ENCODE data around the gene TBX19.

Gene TBX19

DNA sequence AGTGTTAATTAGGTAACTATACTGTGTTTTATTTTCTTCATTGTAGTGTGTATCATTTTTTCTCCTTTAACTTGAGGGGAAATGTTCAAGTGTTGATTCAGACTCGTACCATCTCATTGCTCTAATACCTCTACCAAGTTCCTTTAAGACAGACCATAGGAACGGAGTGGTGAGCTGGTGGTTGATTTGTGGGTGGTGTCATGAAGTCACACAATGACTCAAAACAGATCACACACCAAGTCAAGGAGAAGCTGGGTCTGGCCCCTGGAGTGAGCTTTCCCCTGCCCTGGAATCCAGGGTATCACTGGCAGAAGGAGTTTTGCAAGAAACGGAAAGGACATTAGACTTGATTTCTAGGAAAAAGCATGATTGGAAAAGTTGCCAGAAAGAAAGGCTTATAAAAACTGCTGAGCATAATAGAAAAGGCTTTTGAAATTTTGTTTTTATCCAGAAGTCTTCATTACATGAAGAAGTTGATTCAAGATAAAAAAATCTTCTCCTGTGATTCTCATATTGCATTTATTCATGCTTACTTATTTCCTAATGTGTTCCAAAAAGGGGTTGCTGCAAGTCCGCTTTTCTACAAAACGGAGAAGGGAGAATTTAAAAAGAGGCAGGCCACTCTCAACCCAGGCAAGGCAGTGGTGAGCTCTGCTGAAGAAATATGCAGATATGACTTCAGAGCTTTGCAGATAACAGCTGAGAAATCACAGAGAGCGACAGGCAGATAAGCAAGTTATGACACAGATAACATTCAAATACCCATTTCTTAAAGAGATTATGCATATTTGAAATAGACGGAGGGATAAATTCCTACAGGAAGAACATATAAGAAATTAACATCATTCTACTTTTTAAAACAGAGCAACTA is 79.7 kb downstream of the TBX19 start:
- Histone ChIP-seq H3K27ac (ENCODE audit: low read length) (no peak overlapping the region), H3K4me1 (ENCODE audit: control insufficient read depth, insufficient read depth, low read length) (no peaks in the 10 kb centered on the region), H3K9me3 (ENCODE audit: control insufficient read depth in 2 of 2, low read length in 2 of 2) (no peaks in the 10 kb centered on the region), H3K36me3 (ENCODE audit: control insufficient read depth in 2 of 2, insufficient read depth in 2 of 2, low read length in 2 of 2) (no peaks in the 10 kb centered on the region), H3K4me3 (ENCODE audit: low read length in 2 of 2) (no peak overlapping the region), H3K9ac (ENCODE audit: low read length in 2 of 2) (no peak overlapping the region), H3K27me3 (ENCODE audit: control insufficient read depth in 1 of 2, insufficient read depth in 2 of 2, low read length in 2 of 2) (no peaks in the 10 kb centered on the region)

DNA sequence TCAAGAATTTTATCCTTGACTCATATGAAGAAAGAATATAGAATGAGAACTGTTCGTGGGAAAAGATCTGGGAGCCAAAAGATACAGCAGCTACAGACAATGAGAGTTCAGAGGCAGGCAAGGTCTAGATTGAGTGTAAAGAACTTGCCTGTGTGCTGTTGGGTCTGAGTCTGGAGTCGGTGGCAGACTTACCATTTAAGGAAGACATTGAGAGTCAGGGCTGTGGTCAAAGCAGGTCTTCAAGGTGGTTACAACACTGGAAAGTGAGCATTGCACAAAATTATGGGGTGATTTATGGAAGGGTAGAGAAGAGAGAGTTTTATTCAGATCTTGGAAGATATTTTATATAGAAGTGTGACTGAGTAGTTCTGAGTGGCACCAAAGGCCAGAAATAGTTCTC is 80.6 kb downstream of the TBX19 start:
- Histone ChIP-seq H3K4me3 (ENCODE audit: low read length in 2 of 2) (no peak overlapping the region), H3K9ac (ENCODE audit: low read length in 2 of 2) (no peak overlapping the region), H3K36me3 (ENCODE audit: control insufficient read depth in 2 of 2, insufficient read depth in 2 of 2, low read length in 2 of 2) (no peaks in the 10 kb centered on the region), H3K4me1 (ENCODE audit: control insufficient read depth, insufficient read depth, low read length) (no peaks in the 10 kb centered on the region), H3K27ac (ENCODE audit: low read length) (no peak overlapping the region), H3K9me3 (ENCODE audit: control insufficient read depth in 2 of 2, low read length in 2 of 2) (no peaks in the 10 kb centered on the region), H3K27me3 (ENCODE audit: control insufficient read depth in 1 of 2, insufficient read depth in 2 of 2, low read length in 2 of 2) (no peaks in the 10 kb centered on the region)

DNA sequence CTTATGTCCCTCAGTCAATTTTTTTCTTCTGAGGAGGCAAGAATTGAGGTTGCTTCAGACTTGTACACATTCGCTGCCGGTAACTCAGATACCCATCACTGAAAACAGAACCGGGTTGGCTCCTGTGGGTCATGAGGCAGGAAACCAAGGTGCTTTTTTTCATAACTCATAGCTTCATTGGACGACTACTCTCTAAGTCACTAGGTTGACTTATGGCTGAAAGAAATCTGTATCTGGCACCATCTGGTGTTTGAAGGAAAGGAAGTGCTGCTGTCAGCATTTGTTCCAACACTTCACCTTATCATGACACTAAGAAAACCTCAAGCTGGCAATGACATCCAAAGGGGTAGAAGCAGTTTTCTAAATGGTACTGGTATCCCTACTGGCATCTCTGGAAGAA is 82.3 kb downstream of the TBX19 start:
- H3K27me3 ChIP-seq (ENCODE audit: control insufficient read depth in 1 of 2, insufficient read depth in 2 of 2, low read length in 2 of 2) = no peaks in the 10 kb centered on the region
- no peak overlapping the region for H3K27ac ChIP-seq (ENCODE audit: low read length)
- H3K9me3 ChIP-seq (ENCODE audit: control insufficient read depth in 2 of 2, low read length in 2 of 2) = no peaks in the 10 kb centered on the region
- H3K4me1 ChIP-seq (ENCODE audit: control insufficient read depth, insufficient read depth, low read length) = no peaks in the 10 kb centered on the region
- H3K4me3 ChIP-seq (ENCODE audit: low read length in 2 of 2) = no peak overlapping the region
- H3K9ac ChIP-seq (ENCODE audit: low read length in 2 of 2) = no peak overlapping the region
- no peaks in the 10 kb centered on the region for H3K36me3 ChIP-seq (ENCODE audit: control insufficient read depth in 2 of 2, insufficient read depth in 2 of 2, low read length in 2 of 2)
